NT2/D1 (cell line): ENCODE results near the gene ZNF48.

Source experiments
- SUZ12 ChIP-seq: IDR thresholded peaks from 2 replicates; pipeline ENCODE4 v1.6.1; 2011; ENCODE audit not compliant: insufficient read length, insufficient read depth; ENCODE audit errors: extremely low read depth
- ZNF274 ChIP-seq: IDR thresholded peaks from 2 replicates; pipeline ENCODE4 v1.6.1; 2011; ENCODE audit warnings: mild to moderate bottlenecking, low read depth, low read length

- TF ChIP-seq ZNF274, result no peak
- TF ChIP-seq SUZ12, result no peak
Observed at GRCh38 chr16:30348929-30349328, 46.3 kb upstream of the ZNF48 start.
